NCI-H2171 (cell line): Measurements from ENCODE around the gene WDR89.
A peak's percentile ranks its signal among the peaks of the same experiment; 100 is the strongest.
"Not testable (repeated sequence)": the region's sequence is repeated elsewhere in the genome, so short reads cannot be mapped to it uniquely, and the experiment has no call there.

Experiments used
- DNase-seq: peaks from one replicate; lab custom pipeline; 2025; lab: John Stamatoyannopoulos, UW

Gene WDR89

GRCh38 chr14:63641473-63642228 lies at the start of gene WDR89:
Gene WDR89 (minus strand): TSS chr14:63641871. CDS start chr14:63599942, 41,929 bp downstream.
- DNase-seq: peak; percentile 99

GRCh38 chr14:63689132-63689531 lies 47.5 kb upstream of the WDR89 start:
- DNase-seq: no peak

- no peak for DNase-seq
Observed at GRCh38 chr14:63686926-63687325, 45.3 kb upstream of the WDR89 start.

GRCh38 chr14:63685401-63685800 lies 43.7 kb upstream of the WDR89 start:
- no peak for DNase-seq

GRCh38 chr14:63682727-63683593 lies 41.3 kb upstream of the WDR89 start:
- no peak for DNase-seq

GRCh38 chr14:63678536-63678935 lies 36.9 kb upstream of the WDR89 start:
- DNase-seq: no peak

- DNase-seq: no peak
Observed at GRCh38 chr14:63677891-63678379, 36.3 kb upstream of the WDR89 start.

- DNase-seq: no peak
Observed at GRCh38 chr14:63676615-63677014, 34.9 kb upstream of the WDR89 start.

GRCh38 chr14:63673886-63674497 lies 32.3 kb upstream of the WDR89 start:
- no peak for DNase-seq

GRCh38 chr14:63673255-63673654 lies 31.6 kb upstream of the WDR89 start:
- DNase-seq: no peak

- no peak for DNase-seq
Observed at GRCh38 chr14:63672417-63673180, 30.9 kb upstream of the WDR89 start.

- DNase-seq: no peak
Observed at GRCh38 chr14:63671987-63672386, 30.3 kb upstream of the WDR89 start.

GRCh38 chr14:63670692-63671091 lies 29.0 kb upstream of the WDR89 start:
- no peak for DNase-seq

- no peak for DNase-seq
Observed at GRCh38 chr14:63666335-63666734, 24.7 kb upstream of the WDR89 start.

- DNase-seq: no peak
Observed at GRCh38 chr14:63663428-63664341, 22.0 kb upstream of the WDR89 start.

- DNase-seq: no peak
Observed at GRCh38 chr14:63662776-63663175, 21.1 kb upstream of the WDR89 start.

- not testable (repeated sequence) for DNase-seq
Observed at GRCh38 chr14:63661881-63662280, 20.2 kb upstream of the WDR89 start.

GRCh38 chr14:63659726-63660125 lies 18.1 kb upstream of the WDR89 start:
- DNase-seq: no peak

GRCh38 chr14:63656194-63656593 lies 14.5 kb upstream of the WDR89 start:
- DNase-seq: no peak

GRCh38 chr14:63654936-63655335 lies 13.3 kb upstream of the WDR89 start:
- DNase-seq: no peak

GRCh38 chr14:63654346-63654745 lies 12.7 kb upstream of the WDR89 start:
- no peak for DNase-seq
